ENCODE data around the gene CADPS.

DNA sequence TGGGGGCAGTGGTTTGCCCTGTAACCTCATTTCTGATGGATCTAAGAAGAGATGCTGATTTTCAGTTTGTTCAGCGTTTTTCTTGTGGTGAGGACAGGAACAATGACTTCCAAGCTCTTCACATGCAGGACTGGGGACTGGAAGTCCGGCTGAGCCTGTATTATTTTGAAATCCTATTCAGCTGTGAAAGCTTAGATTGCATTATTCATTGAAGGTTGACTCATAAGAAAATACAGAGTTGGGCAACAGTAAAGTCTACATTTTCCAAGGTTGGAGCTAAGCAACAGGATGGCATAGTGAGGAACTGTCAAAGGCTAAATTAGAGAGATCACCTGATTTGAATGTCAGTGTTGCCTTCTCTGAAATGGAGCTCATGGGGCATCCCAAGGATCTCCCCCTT, 270.9 kb downstream of the CADPS start:
- TF ChIP-seq EZH2 (IDR thresholded peaks at IDR 0.05; ENCODE audit: low read depth), result no peak
- TF ChIP-seq, protein P1, sequence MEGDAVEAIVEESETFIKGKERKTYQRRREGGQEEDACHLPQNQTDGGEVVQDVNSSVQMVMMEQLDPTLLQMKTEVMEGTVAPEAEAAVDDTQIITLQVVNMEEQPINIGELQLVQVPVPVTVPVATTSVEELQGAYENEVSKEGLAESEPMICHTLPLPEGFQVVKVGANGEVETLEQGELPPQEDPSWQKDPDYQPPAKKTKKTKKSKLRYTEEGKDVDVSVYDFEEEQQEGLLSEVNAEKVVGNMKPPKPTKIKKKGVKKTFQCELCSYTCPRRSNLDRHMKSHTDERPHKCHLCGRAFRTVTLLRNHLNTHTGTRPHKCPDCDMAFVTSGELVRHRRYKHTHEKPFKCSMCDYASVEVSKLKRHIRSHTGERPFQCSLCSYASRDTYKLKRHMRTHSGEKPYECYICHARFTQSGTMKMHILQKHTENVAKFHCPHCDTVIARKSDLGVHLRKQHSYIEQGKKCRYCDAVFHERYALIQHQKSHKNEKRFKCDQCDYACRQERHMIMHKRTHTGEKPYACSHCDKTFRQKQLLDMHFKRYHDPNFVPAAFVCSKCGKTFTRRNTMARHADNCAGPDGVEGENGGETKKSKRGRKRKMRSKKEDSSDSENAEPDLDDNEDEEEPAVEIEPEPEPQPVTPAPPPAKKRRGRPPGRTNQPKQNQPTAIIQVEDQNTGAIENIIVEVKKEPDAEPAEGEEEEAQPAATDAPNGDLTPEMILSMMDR (conservative IDR thresholded peaks at IDR 0.05), result no peak

Measured in PC-9 (cell line).